ENCODE data around the gene ABHD8.

DNA sequence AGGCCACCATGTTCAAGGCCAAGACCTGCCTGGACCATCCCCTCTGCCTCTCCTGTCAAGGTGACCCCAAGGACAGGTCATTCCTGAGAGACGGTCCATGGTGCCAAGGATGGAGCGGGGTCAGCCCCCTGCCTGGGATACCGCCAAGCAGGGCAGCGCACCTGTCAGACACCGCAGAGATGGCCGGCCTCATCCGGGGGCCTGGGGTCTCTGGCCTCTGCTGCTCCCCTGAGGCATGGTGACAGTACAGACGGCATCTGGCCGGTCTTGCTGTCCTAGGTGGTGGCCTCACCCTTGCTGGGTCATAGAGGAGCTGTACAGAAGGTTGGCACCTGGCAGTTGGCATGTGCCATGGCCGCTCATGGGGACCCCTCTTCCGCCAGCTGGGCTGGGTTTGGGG is 17.2 kb upstream of the ABHD8 start:
- TF ChIP-seq, protein P1, sequence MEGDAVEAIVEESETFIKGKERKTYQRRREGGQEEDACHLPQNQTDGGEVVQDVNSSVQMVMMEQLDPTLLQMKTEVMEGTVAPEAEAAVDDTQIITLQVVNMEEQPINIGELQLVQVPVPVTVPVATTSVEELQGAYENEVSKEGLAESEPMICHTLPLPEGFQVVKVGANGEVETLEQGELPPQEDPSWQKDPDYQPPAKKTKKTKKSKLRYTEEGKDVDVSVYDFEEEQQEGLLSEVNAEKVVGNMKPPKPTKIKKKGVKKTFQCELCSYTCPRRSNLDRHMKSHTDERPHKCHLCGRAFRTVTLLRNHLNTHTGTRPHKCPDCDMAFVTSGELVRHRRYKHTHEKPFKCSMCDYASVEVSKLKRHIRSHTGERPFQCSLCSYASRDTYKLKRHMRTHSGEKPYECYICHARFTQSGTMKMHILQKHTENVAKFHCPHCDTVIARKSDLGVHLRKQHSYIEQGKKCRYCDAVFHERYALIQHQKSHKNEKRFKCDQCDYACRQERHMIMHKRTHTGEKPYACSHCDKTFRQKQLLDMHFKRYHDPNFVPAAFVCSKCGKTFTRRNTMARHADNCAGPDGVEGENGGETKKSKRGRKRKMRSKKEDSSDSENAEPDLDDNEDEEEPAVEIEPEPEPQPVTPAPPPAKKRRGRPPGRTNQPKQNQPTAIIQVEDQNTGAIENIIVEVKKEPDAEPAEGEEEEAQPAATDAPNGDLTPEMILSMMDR (IDR thresholded peaks at IDR 0.05; ENCODE audit: low read length) = no peak
- TF ChIP-seq EZH2 (IDR thresholded peaks at IDR 0.05; ENCODE audit: borderline replicate concordance, low read length) = no peak

Measured in OCI-LY1 (cell line).